GM12891 (cell line): ENCODE measurements around the gene IYD.

Source experiments
- POLR2A ChIP-seq: IDR thresholded peaks from 2 replicates; pipeline ENCODE4 v1.6.1; 2011; ENCODE audit warnings: low read depth, low read length, control low read depth
- TAF1 ChIP-seq: IDR thresholded peaks from 2 replicates; pipeline ENCODE4 v1.6.1; 2011; ENCODE audit warnings: low read depth, low read length, control low read depth

DNA sequence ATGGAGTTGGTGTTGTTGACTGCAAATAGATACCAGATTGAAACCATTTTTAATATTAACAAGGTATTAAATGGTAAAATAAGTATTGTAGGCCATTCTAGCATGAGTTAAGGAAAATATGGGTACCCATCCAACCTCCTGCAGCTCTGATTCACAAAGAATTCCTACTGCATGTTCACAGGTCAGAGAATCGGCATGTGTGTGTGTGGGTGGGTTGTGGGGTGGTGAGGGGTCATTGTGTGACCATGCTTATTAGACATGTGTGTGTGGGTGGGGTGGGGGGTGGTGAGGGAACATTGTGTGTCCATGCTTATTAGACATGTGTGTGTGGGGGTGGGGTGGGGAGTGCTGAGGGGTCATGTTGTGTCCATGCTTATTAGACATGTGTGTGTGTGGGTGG lies 3.2 kb downstream of the IYD start:
- TF ChIP-seq POLR2A, result no peak
- TF ChIP-seq TAF1, result no peak
